ENCODE data around the gene RHEB.

RHEB gene

GRCh38 chr7:151465169-151465568 is 54.5 kb downstream of the RHEB start:
- no peak for DNase-seq

- DNase-seq: no peak
Observed at GRCh38 chr7:151462306-151462779, 57.4 kb downstream of the RHEB start.

GRCh38 chr7:151461942-151462230 is 57.8 kb downstream of the RHEB start:
- peak; percentile 15 for DNase-seq

- DNase-seq: no peak
Observed at GRCh38 chr7:151461096-151461941, 58.4 kb downstream of the RHEB start.

- DNase-seq: no peak
Observed at GRCh38 chr7:151460474-151460855, 59.2 kb downstream of the RHEB start.

GRCh38 chr7:151459726-151460473 is 59.8 kb downstream of the RHEB start:
- no peak for DNase-seq

- no peak for DNase-seq
Observed at GRCh38 chr7:151457534-151457933, 62.2 kb downstream of the RHEB start.

GRCh38 chr7:151456782-151457181 is 62.9 kb downstream of the RHEB start:
- no peak for DNase-seq

- DNase-seq: no peak
Observed at GRCh38 chr7:151456276-151456675, 63.4 kb downstream of the RHEB start.

DNA sequence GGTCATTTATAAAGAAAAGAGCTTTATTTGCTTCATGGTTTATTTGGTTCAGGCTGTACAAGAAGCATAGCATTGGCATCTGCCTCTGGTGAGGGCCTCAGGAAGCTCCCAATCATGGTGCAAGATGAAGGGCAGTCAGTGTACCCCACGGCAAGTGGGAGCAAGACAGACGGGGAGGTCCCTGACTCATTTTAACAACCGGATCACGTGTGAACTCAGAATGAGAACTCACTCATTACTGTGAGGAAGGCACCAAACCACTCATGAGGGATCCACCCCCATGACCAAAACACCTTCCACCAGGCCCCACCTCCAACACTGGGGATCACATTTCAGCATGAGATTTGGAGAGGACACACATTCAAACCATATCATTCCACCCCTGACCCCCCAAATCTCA is 64.0 kb downstream of the RHEB start:
- no peak for DNase-seq

DNA sequence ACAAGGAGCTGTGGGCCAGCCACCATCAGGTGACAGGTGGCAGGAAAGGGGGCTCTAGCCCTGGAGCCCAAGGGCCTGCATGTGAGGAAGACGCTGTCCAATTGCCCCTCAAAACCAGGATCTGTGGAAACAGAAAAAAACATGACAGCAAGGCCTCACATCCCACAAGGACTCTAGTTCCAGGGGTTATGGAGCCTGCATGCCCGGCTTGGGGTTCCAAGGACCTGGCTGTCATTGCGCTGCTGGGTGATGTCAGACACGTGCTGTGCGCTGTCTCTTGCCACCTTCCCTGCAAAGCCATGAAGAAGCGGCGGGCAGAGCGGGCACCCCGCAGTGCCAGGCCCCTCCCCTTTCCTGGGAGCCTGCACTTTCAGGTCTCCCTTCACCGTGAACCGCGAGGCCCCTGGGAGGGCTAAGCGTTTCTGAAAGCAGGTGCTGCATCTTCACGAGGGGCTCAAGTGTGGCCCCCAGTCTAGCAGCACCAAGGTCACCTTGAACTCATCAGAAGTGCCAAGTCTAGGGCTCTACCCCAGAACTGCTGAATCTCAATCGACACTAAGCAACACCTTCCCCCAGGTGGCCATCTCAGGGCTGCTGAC is 64.7 kb downstream of the RHEB start:
- no peak for DNase-seq

DNA sequence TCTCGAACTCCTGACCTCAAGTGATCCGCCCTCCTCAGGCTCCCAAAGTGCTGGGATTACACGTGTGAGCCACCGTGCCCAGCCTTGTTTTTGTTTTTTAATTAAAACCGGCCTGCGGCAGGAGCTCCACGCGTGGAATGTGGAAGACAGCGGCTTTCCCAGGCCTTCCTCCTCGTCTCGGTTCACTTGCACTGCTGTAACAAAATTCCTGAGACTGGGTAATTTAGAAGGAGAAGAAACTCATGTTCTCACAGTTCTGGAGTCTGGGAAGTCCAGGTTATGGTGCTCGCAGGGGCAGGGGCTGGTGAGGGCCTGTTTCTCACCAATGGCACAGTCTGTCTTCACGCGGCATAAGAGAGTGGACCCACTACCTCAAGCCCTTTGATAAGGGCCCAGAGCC is 65.4 kb downstream of the RHEB start:
- DNase-seq: no peak

- no peak for DNase-seq
Observed at GRCh38 chr7:151453326-151453791, 66.3 kb downstream of the RHEB start.

GRCh38 chr7:151452680-151453325 is 66.9 kb downstream of the RHEB start:
- DNase-seq: no peak

GRCh38 chr7:151451626-151452571 is 67.8 kb downstream of the RHEB start:
- DNase-seq: no peak

- no peak for DNase-seq
Observed at GRCh38 chr7:151451156-151451555, 68.5 kb downstream of the RHEB start.

GRCh38 chr7:151449990-151450389 is 69.7 kb downstream of the RHEB start:
- DNase-seq: no peak

- DNase-seq: no peak
Observed at GRCh38 chr7:151448261-151449252, 71.1 kb downstream of the RHEB start.

- no peak for DNase-seq
Observed at GRCh38 chr7:151447901-151448260, 71.8 kb downstream of the RHEB start.

DNA sequence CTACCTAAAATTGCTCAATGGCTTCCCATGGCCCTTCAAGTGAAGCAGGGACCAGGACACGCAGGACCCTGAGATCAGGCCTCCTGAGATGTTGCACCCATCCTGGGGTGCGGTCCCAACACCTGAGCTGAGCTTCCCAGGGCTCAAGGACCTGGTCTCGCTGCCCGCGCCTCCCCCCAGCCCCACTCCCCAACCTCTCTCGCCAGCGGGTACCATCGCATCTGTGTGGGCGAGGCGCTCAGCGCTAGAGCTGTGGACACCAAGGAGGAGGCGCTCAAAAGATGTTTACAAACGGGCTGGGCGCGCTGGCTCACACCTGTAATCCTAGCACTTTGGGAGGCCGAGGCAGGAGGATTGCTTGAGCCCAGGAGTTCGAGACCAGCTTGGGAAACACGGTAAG is 72.4 kb downstream of the RHEB start:
- no peak for DNase-seq

GRCh38 chr7:151446412-151446811 is 73.3 kb downstream of the RHEB start:
- DNase-seq: no peak
